ENCODE data around the gene MEST.
A peak's percentile ranks its signal among the peaks of the same experiment; 100 is the strongest.

Gene MEST

GRCh38 chr7:130454959-130455358, 36.9 kb upstream of the MEST start:
- no peak for DNase-seq (ENCODE audit: low spot score)
- TF ChIP-seq CTCF (IDR thresholded peaks at IDR 0.05; ENCODE audit: extremely low read depth, missing control alignments), result no peak

GRCh38 chr7:130458257-130458656, 33.6 kb upstream of the MEST start:
- DNase-seq (ENCODE audit: low spot score), result peak; percentile 27

GRCh38 chr7:130461272-130461671, 30.6 kb upstream of the MEST start:
- no peak for DNase-seq (ENCODE audit: low spot score)
- no peak for TF ChIP-seq CTCF (IDR thresholded peaks at IDR 0.05; ENCODE audit: extremely low read depth, missing control alignments)

More at GRCh38 chr7:130458257-130458656, 33.6 kb upstream of the MEST start:
- TF ChIP-seq CTCF (IDR thresholded peaks at IDR 0.05; ENCODE audit: extremely low read depth, missing control alignments), result no peak

- no peak for TF ChIP-seq CTCF (IDR thresholded peaks at IDR 0.05; ENCODE audit: extremely low read depth, missing control alignments)
- no peak for DNase-seq (ENCODE audit: low spot score)
Measured at GRCh38 chr7:130463553-130464434, 28.1 kb upstream of the MEST start.

- no peak for DNase-seq (ENCODE audit: low spot score)
- TF ChIP-seq CTCF (IDR thresholded peaks at IDR 0.05; ENCODE audit: extremely low read depth, missing control alignments), result no peak
Measured at GRCh38 chr7:130468612-130469011, 23.3 kb upstream of the MEST start.

- no peak for TF ChIP-seq CTCF (IDR thresholded peaks at IDR 0.05; ENCODE audit: extremely low read depth, missing control alignments)
- DNase-seq (ENCODE audit: low spot score), result no peak
Measured at GRCh38 chr7:130471974-130472373, 19.9 kb upstream of the MEST start.

GRCh38 chr7:130473289-130473688, 18.6 kb upstream of the MEST start:
- DNase-seq (ENCODE audit: low spot score), result no peak
- no peak for TF ChIP-seq CTCF (IDR thresholded peaks at IDR 0.05; ENCODE audit: extremely low read depth, missing control alignments)

Measured in GM20000 (cell line).